ENCODE results near the gene SPATA13.

DNA sequence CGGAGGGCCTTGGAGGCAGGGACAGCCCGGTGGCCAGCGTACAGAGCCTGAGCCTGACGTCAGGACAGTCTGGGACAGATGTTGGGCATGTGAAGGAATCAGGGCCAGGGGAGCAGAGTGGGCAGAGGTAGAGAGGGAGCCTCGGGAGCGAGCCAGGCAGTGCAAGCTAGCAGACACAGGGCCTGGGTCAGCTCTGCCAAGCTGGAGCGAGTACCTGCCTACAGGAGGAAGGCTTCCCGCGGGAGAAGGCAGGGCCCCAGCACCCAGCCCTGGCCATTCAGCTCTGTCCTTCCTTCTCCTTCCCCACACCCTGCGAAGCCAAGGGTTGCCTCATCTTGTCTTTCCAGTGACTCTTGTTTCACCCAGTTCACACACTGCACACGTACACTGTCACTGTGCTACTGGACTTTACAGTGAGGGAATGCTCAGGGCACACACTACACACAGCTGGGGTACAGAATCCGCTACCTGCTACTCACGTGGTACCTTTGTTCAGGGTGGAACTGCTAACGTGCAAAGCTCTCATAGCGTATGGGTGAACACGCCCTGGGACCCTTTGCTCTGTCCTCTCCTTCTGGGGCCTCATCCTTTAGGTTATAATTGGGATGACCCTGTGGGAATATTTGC lies 139.1 kb downstream of the SPATA13 start:
- TF ChIP-seq EZH2 (IDR thresholded peaks at IDR 0.05; ENCODE audit: insufficient read depth, poor library complexity, severe bottlenecking) (no peak), EZH2phosphoT487 (IDR thresholded peaks at IDR 0.05; ENCODE audit: insufficient read depth, low read depth) (no peak)

Data from GM23248 (cell line).